ENCODE results near the gene C6orf132. TPM values are rescaled to one million over a fixed set of nuclear protein-coding genes. Genes with fewer than 3 reads are reported as not detected.
A peak's percentile ranks its signal among the peaks of the same experiment; 100 is the strongest.
"Not testable (repeated sequence)": the region's sequence is repeated elsewhere in the genome, so short reads cannot be mapped to it uniquely, and the experiment has no call there.

The C6orf132 gene, protein sequence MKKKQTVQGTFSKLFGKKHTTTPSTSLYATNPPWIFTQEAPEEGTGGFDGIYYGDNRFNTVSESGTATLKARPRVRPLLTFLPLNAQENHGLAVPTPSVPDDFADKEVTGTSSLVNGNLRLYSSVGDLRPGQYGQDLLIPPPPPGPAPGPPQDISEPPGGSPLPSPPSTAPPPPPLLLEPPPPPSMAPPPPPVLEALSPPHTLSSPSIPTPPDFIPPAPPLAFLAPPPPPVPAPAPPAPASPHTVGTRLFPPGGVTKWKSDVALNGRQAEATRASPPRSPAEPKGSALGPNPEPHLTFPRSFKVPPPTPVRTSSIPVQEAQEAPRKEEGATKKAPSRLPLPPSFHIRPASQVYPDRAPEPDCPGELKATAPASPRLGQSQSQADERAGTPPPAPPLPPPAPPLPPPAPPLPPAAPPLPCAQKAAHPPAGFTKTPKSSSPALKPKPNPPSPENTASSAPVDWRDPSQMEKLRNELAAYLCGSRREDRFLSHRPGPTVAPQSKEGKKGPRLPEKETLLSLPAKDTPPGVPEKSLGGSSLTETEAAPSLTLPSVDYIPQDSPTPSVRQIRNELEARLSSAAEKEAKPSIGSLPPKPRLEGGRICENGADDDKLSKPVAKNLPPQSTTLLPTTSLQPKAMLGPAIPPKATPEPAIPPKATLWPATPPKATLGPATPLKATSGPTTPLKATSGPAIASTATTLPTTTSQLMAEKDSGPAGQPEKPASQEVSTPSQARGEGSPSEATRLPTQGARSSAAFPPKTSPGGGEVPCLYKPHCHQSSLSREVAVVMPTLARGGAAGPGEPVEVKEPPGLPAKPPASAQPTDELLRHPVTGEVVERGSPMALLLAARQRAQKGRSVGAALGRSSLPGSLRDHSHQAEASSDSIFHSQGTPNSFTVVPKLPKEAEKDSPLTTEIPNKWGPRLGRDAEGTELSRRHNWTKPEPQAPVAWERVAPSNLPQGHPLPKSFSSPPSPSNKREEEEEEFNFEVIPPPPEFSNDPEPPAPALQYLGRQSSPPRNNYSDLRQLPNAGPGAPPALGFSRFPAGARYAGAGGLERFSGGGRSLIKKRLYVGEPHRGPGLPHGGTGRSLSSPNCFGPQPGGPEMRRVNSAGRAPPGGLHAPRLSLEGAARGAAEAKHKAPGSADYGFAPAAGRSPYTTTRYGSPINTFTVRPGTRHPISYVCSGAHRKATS
- total RNA-seq, result 1 to 10 TPM; 1.5 to 2.6 TPM
- long read RNA-seq, result 0 reads

DNA sequence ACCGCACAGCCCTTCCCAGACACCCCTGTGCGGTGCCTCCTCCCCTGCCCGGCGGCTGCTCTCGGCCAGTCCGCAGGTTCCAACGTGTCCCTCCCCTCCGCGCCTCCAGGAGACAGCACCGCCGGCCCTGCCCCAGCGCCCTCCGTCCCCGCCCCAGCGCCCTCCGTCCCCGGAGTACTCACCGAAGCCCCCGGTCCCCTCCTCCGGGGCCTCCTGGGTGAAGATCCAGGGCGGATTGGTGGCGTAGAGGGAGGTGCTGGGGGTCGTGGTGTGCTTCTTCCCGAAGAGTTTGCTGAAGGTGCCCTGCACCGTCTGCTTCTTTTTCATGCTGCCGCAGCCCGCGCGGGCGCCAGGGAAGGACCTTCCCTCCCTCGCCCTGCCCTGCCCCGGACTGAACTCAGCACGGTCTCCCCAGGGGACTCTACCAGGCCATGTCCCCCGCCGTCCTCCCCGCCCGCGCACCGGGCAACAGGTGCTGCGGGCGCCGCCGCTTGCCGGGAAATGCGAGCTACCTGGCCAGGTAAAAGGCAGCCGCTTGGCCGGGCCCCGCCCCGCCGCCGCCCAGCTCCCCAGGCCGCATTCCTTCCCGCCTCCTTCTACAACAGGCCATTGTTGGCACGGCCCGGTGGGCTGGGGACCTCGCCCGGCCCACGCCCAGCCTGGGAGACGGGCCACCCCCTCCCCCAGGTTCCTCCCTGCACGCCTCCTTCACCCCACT, at the start of gene C6orf132:
C6orf132 (minus strand) TSS at position 503 of the 718 bp plus-strand sequence; CDS start at position 327, 176 bp downstream.
- DNase-seq, result peak; percentile 42
- peak; percentile 82 to 85 for ATAC-seq
- intact Hi-C loops (cut with DNase I), result no loop called here

DNA sequence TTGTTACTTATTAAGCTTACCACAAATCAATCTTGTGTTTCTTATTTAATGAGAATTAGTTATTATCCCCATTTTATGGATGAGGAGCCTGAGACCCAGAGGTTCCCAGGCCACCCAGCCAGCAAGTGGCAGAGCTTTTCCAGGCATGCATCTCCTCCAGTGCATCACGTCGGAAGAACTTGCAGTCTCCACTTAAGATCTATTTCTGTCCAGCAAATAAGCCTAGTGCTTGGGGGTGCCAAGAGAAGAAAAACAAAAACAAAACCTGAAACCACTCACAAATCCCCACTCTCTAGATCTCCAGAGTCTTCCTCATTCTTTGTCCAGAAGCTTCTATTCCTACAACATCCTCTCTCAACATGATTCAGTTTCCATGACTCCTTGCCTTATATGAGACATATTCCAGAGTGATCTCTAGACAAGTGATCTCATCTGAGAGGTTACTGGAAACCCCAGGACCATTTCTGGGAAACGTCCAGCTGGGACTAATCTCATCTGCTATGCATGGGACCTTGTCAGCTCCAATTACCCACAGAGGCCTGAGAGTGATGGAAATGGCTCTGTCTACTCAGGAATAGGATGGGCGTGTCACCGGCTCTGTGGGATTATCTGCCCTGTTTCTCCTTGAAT, 48.2 kb upstream of the C6orf132 start:
- intact Hi-C loops (cut with DNase I), result no loop called here
- peak in 1 of 2 donors; percentile 74 for ATAC-seq
- no peak for DNase-seq

DNA sequence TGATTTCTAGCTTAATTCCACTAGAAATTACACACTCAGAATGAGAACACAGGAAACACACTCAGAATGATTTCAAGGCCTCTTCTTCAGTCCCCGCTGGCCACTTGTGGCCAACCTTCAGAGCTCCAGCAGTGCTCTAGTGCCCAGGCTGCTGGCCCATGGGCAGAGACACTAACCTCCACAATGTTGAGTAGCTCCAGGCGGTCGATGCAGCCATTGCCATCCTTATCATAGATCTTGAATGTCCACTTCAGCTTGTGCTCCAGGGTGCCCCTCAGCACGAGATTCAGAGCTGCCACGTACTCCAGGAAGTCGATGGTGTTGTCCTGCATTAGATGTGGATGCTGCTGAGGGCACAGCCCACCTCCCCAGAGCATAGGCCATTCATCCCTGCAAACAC, 46.0 kb upstream of the C6orf132 start:
- ATAC-seq, result no peak
- intact Hi-C loops (cut with DNase I), result no loop called here

DNA sequence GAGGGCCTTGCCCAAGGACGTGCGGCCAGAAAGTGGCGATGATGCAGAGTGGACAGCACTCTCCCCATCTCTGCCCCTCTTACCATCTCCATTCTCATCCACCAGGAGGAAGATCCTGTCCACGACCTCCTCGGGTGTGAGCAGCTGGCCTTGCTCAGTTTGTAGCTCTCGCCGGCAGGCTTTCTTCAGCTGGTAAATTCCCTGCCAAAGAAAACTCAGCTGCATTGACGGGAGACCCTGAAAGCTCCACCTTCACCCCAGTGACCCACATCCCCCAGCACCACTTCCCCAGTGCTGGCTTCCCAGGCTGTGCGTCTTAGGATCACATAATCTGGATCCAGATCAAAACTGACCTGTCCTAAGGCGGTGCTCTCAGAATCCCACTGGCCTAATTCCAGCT, 43.2 kb upstream of the C6orf132 start:
- DNase-seq (no peak), ATAC-seq (peak in 1 of 2 donors; percentile 27)
- intact Hi-C loops (cut with DNase I), result no loop called here

More for the DNA sequence above, 46.0 kb upstream of the C6orf132 start:
- DNase-seq, result no peak

DNA sequence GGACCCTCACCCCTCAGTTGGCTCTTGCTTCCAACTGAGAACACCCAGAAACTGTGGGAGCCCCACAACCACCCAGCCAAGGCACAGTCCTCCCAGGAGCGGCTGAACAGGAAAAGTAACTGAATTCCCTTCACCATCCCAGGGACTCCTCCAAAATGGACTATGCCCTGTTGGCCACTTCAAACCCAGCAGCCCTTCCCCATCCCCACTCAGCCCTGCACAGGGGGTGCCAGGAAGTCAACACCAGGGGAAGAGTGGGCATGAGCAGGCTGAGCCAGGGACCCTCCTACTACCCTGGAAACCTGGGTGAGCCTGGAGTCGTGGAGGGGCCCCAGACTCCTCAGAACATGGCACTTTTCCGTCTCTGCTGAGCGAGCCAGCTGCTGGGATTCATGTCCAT, 42.1 kb upstream of the C6orf132 start:
- intact Hi-C loops (cut with DNase I), result no loop called here

DNA sequence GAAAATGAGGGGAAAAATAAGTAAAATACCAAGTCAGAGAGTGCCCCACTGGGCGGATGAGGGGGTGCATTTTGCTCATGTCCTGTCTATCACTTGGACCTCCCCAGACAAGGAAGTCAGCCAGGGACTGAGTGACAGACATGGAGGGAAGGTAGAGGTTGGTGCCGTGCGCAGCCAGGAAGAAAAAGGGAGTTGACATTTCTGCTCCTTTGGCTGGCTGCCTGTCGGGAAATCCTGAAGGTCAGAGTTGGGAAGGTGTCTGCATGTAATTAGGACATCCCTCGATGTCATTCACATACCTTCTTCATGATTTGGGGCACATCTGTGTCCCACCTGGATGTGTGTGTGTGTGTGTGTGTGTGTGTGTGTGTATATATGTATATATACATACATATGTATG, 39.7 kb upstream of the C6orf132 start:
- DNase-seq, result no peak
- ATAC-seq, result no peak
- intact Hi-C loops (cut with DNase I), result no loop called here

More for the DNA sequence above, 42.1 kb upstream of the C6orf132 start:
- DNase-seq, result no peak
- no peak for ATAC-seq

DNA sequence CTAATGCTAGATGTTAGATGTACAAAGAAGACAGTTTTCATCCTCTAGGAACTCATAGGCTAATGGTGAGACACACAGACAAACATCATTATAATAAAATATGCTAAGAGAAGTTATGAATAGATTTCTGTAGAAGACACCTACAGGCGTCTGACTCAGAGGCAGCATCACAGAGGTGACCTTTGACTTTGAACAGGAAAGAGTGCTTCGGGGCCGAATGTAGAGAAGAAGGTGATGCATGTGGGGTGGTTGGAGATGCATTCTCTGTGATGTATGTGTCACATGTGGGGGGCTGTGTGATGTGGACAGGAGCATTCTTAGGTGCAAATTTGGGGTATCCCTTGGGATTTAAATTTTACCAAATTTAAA, 37.5 kb upstream of the C6orf132 start:
- ATAC-seq (no peak), DNase-seq (no peak)
- intact Hi-C loops (cut with DNase I), result no loop called here

DNA sequence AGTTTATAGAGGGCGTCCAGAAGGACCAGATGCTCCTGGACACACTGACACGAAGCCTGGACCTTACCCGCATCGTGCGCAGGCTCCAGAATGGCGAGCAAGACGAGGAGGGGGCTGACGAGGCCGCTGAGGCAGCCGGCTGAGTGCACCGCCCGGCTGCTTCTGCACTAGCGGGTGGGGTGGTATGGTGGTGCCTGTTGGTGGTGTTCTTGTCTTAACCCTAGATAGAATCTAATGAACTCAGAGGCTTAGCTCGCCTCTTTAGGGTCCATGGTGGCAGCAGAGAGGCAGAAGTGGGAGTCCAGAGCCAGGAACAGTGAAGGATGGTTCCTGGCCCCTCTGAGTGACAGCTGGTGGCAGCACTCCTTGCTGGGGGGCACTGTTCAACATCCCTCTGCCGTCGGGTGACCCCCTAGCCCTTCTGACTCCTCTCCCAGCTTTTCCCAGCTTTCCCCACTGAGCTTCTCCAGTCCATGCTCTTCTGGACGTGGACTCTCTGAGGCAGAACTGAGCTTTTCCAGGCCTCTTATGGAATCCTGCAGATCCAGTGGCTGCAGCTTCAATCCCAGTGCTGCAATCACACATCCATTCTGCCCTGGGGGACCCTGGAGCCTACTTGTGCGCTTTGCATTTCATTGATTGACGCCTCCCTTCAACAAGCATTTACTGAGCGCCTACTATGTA, 37.0 kb upstream of the C6orf132 start:
- no peak for ATAC-seq
- DNase-seq, result no peak
- intact Hi-C loops (cut with DNase I), result no loop called here

DNA sequence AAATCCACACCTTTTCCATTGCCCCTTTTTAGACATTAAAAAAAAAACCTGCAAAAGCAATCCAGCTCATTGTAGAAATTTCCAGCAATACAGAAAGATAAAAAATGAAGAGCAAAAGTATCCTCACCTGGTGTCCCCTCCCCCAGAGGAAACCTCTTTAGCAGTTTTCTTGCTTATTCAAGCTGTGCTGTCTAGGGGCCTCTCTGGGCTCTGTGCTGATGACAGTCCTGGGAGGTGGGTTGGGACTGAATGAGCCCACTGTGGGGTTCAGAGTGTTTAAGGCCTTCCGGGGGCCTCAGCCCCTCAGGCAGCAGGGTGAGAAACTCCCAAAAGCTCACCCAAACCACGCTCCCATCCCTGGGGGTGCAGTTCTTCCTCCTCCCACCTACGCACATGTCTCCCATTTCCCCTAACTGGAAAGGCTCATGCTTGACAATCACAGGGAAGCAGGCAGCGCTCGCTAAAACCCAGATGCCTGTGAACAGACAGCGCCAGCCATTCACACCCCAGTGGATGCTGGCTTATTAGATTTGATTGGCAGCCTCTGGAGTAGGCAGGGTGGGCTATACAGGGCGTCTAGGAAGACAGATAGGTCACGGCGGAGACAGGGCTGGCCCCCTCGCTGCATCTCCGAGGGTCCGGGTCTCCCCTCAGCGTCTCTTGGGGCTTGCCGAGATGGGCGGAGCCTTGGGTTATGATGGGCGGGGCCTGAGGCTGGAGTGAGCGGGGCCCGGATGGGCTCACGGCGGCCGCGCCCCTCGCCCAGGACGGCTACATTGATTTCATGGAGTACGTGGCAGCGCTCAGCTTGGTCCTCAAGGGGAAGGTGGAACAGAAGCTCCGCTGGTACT, 35.3 kb upstream of the C6orf132 start:
- no peak for DNase-seq

DNA sequence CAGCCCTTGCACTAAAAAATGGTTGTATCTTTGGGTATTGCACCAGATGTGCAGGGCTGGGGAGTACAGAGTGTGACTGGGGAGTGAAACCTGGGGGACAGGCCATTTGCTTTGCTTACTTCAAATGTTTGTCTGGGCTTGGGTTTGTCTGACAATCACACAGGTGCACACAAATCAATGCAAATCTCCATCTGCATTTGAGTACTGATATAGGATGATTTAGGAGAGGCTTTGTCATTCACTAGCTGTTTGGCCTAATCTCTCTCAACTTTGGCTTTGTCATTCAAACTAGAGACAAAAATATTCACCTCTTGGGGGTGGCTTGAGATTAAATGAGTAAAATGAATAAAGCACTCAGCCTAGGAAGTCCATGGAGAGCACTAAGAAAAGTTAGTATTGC, 34.6 kb upstream of the C6orf132 start:
- intact Hi-C loops (cut with DNase I), result no loop called here
- DNase-seq (no peak), ATAC-seq (no peak)

More for the DNA sequence above, 35.3 kb upstream of the C6orf132 start:
- intact Hi-C loops (cut with DNase I), result no loop called here
- peak in 1 of 2 donors; percentile 26 for ATAC-seq

DNA sequence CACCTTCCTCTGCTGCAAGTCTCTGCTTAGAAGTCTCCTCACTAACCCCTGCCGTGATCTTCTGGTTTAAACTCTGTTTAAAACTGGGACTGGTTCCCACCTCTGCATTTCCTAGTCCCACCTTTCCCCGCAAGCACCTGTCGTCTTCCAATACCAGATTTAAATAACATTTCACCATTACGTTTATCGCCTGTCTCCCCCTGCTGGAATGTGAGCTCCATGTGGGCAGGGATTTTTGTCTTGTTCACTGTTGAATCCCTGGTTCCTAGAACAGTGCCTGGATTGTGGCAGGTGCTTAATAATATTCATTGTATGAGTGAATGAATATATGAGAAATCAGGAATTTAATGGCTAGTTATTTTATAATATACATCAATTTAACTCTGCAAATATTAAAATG, 33.4 kb upstream of the C6orf132 start:
- no peak for ATAC-seq
- intact Hi-C loops (cut with DNase I), result no loop called here

DNA sequence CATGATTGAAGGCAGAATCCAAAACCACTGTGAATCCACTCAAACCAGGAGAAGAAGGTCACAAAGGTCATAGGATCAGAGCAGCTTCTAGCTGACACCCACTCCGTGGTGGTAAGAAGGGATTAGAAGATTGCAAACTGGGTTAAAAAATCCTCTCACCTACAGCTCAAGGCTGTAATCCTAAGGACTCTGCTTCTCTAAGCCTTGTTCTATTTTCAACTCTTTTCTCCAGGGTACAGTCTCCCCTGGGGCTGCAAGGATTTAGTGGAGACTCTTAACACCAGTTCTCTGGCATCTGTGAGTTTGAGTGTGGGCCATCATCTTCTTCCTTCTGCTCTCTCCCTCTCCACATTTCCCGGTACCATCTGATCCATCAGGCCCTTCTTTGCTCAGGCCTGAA, 30.7 kb upstream of the C6orf132 start, which contains the start of gene GUCA1A:
GUCA1A (plus strand) TSS at position 264 of the 400 bp plus-strand sequence. CDS start 250 bp downstream, outside the sequence.
- DNase-seq, result no peak
- no peak for ATAC-seq
- intact Hi-C loops (cut with DNase I), result no loop called here

More for the DNA sequence above, 33.4 kb upstream of the C6orf132 start:
- no peak for DNase-seq

DNA sequence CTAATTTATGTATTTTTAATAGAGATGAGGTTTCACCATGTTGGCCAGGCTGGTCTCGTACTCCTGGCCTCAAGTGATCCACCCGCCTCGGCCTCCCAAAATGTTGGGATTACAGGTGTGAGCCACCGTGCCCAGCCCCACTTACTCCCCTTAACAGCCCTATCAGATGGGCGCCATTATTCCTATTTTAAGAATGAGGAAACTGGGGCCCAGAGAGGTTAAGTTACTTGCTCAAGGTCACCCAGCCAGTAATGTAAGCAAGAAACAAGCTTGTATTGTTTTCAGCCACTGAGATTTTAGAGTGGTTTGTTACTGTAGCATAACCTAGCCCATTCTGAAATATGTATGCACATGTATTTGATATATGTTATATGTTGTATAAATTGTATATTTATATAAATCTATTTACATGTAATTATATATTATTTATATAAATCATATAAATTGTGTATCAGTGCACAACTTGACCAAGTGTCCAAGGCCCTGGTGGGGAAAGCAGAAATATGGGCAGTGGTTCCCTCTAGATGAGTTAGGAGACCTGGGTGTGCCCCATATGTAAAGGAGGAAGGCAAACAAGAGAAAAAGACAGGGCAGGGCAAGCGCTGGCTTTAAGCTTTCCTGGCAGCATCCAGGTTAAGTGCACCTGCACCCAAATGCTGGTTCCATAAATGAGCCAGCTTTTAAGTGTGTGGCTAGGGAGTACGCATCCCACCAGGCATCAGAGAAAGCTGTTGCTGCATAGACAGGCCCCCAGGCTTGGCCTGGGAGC, 29.6 kb upstream of the C6orf132 start:
- DNase-seq (no peak), ATAC-seq (no peak)
- intact Hi-C loops (cut with DNase I), result no loop called here

DNA sequence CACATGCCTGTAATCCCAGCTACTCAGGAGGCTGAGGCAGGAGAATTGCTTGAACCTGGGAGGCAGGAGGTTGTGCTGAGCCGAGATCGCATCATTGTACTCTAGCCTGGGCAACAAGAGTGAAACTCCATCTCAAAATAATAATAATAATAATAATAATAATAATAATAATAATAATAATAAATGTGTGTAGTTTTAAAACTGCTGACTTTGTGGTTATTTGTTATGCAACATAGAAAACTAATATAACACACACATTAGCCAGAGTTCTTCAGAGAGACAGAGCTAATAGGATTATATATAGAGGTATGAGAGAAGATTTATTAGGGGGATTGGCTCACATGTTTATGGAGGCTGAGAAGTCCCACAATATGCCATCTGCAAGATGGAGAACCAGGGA, 27.4 kb upstream of the C6orf132 start:
- not testable (repeated sequence) for DNase-seq
- intact Hi-C loops (cut with DNase I), result loop anchor here in 1 of 2 donors (5.0 kb wide), 1 partner anchor 92 kb away; no protein-coding TSS in a partner anchor

DNA sequence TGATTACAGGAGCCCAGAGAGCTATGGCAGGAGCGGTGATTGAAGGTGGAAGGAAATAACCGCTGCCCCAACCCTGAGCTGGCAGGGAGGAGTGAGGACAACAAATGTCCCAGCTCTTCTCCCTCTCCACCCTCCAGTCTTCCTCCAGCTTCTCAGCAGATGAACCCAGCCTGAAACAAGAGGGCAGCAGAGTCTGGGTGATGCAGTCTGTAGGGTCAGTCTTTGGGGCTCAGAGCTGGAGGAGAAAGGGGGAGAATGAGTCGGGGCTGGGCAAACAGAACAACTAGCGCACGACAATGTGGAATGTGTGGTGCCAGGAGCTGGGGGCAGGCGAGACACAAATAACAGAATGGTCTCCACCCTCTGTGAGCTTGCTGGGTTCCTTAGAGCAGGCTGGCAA, 26.2 kb upstream of the C6orf132 start:
- intact Hi-C loops (cut with DNase I), result loop anchor here in 1 of 2 donors (5.0 kb wide), 1 partner anchor 91 kb away; no protein-coding TSS in a partner anchor
- ATAC-seq (no peak), DNase-seq (no peak)

More for the DNA sequence above, 27.4 kb upstream of the C6orf132 start:
- ATAC-seq, result not testable (repeated sequence)

All from left cardiac atrium (tissue), 4 donors.